Effector CD8-positive, alpha-beta T cell (primary cell): Measurements from ENCODE around the gene OR10G2.
"Not testable (repeated sequence)": the region's sequence is repeated elsewhere in the genome, so short reads cannot be mapped to it uniquely, and the experiment has no call there.

ENCODE experiments used
- DNase-seq: peaks from one replicate; lab custom pipeline; 2025; lab: John Stamatoyannopoulos, UW
- total RNA-seq, 4 experiments: gene quantifications; one replicate each; lab custom pipeline; 2026; lab: John Stamatoyannopoulos, UW

Gene OR10G2, protein sequence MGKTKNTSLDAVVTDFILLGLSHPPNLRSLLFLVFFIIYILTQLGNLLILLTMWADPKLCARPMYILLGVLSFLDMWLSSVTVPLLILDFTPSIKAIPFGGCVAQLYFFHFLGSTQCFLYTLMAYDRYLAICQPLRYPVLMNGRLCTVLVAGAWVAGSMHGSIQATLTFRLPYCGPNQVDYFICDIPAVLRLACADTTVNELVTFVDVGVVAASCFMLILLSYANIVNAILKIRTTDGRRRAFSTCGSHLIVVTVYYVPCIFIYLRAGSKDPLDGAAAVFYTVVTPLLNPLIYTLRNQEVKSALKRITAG
- 0 reads per million in 4 experiments for total RNA-seq

DNA sequence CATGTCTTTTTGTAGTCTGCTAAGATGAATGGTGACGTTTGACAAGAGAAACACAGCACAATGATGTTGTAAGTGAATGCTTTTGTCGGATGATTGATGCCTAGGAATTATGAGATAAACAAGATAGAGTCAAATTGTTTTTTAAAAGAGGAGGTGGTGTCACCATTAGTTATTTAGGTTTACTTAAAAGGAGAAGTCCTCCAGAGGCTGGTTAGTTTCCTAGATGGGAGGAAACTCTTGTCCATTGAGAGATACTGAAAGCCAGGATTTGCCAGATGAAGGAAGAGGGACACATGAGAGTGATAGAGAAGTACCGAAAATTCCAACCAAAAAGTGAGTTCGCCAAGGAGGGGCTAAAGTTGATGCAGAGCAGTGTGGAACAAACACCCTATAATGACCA is at the start of gene OR10G2:
TSS of gene OR10G2 (minus strand) at position 101 of the 400 bp plus-strand sequence. CDS start at position 3, 98 bp downstream.
- no peak for DNase-seq

DNA sequence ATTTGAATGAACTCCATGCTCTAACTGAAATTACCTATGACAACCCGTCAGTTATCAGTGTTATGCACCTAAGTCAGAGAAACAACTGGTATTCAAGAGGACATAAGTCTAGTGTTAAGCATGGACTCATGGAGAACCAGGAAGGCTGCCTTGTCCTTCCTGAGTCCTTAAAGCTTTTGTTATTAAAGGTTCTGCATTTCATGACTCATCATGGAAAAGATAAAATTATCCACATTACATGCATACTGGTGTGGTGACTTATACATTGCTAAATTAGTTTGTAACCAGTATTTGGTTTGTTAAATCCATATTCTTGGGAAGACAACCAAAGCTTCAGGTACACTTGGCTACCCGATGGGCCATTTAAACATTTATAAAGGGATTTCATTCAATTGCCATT is 45.3 kb upstream of the OR10G2 start:
- DNase-seq = no peak

DNA sequence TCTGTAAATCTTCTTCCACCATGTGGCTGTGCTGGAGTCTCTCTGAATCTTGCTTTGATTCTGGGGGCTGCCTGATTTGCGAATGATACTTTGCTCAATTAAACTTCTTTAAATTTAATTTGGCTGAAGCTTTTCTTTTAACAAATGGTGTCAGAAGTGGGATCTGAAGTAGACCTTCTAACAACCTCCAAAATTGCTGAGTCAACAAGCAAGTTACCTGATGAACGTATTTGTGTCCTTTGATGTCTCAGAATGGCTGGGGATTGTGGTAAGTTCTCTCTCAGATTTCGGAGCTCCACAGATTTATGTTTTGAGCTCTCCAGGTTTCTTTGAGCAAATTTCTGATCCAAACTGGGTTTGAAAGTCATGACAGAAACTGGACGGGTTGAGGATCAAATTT is 40.8 kb upstream of the OR10G2 start:
- DNase-seq = no peak

DNA sequence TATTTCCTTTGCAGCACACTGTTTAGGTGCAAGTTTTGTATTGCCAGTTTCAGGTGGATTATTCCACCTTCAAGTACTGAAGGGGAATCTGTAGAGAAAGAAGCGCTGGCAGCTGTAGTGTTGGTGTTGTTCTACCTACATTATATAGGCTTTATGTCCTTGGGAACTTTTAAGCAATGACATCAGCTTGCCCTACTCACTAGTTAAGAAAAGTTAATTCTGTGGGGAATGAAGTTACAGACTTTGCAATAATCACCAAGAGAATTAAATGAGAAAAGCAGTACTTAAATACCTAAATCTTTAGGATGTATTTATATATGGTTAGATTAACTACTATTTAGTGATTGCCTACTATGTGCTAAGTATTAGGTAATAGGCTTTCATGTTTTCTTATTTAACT is 39.0 kb upstream of the OR10G2 start, which contains the start of gene OR4E1:
TSS of gene OR4E1 (minus strand) at position 101 of the 400 bp plus-strand sequence. CDS start 2,883 bp downstream, outside the sequence.
- no peak for DNase-seq

DNA sequence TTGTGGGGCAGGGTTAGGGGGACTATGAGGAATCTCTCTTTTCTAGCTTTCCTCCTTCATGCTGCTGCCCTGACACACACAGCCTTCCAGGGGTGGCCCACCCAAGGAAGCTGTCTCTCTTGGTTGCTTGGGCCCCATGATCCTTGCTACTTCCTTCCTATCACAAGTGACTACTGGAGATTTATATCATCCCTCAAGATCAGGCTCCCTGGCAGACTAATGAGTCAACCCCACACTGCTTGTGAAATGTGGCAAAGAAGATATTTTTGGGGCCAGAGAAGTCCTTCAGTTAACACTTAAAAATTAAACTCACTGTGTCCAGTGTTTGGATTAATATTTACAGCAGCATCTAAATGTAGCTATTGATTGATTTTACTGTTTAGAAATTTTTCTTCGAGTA is 37.4 kb upstream of the OR10G2 start:
- no peak for DNase-seq

DNA sequence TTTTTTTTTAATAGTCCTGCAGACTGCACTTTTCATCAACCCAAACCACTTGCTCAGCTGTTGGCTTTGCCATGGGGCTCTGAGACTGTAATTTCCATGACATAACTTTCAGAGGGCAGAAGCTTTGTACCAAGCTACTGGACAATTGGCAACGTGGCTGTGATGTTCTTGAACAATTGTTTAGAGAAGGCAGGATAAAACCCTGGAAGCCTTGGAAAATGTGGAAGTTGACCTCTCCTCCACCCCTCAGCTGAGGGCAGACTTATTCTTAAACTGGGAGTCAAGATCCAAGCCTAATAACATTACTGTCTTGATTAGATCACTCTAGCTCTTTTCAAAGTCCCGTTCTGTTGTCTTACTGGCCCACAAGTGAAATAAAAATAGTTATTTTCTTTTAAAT is 36.6 kb upstream of the OR10G2 start:
- no peak for DNase-seq

DNA sequence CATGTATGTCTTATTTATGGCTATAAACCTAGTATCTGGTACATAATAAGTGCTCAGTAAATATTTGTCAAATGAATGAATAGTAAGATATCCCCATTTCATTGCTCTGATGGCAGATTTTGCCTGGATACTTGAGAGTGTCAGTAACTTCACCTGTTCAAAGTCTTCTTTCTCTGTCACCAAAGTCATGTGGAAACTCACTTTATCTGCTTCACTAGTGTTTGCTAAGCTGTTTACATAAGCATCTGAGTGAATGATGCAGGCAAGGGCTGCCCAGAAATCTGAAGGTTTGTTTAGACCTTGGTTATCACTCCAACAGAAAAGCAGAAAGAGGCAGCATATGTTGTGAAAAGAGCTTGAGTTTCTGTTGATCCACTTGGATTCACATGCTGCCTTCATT is 34.5 kb upstream of the OR10G2 start:
- no peak for DNase-seq

DNA sequence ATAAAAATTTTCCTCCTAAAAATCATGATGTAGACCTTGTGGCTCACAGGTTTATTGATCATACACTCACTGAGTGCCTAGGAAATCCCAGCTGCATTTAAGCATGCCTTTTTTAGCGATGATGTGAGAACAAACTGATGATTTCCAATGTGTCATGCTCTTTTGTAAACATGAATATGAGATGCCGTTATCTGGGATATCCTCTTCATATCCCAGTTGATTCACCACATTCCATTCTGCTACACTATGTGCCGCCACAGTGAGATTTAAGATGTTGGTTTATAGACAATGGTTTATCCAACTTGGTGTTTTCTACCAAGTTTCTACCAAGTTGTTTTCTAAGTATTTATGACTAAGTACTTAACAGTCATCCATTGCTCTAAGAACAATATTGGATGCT is 33.6 kb upstream of the OR10G2 start:
- DNase-seq = no peak

DNA sequence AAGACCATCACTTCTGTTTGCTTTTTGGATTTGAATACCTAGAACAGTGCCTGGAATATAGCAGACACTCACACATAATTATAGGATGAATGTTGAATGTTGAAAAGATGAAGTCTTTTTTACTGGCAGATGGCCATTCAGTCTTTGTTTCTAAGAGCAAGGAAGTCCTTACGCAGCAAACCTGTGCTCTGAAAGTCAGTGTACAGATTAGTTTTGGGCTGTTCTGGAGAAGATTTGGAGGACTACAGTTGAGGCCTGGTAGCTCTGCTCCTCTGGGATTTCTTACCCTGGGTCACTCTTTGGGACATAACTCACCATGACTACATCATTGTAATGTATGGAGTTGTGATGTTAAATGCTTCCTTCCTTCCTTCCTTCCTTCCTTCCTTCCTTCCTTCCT is 22.2 kb upstream of the OR10G2 start:
- DNase-seq = no peak

DNA sequence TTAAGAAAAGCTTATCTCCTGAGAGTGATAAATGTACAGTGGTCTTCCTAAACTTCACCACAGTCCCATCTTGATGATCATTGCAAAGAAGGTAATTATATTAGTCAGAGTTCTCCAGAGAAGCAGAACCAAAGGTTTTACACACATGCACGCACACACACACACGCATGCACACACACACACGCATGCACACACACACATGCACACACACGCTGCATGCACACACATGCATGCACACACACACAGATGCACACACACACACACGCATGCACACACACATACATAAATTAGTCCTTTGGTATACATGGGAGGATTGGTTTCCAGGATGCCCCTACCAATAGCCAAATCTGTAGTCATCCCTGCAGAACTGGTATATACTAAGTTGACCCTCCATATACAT is 19.5 kb upstream of the OR10G2 start:
- DNase-seq = no peak

DNA sequence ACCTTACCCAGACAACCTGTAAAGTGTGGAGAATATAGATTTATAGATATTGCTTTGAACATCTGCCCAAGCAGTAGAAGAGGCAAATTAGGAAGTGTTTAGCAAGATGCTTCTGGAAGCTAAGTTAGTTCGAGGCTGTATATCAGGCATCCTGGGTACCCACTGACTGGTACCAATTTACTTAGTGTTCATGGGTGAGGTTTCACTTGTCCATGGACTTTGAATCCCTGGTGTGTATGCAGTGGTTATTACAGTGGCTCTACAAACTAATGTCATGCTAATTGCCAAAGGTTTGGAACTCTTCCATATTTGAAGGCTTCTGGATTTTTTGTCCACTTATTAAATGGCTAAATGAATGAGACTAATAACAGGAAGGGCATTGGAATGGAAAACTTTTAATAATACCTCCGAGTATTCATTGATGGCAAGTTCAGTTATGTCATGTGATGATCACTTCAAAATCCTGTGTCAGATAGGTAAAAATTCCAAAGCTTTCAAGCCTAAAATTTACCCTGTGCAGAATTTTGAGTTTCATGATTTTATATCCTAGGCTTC is 18.7 kb upstream of the OR10G2 start, which contains the start of gene OR4E2:
TSS of gene OR4E2 (plus strand) at position 505 of the 555 bp plus-strand sequence. CDS start 11,248 bp downstream, outside the sequence.
- no peak for DNase-seq

DNA sequence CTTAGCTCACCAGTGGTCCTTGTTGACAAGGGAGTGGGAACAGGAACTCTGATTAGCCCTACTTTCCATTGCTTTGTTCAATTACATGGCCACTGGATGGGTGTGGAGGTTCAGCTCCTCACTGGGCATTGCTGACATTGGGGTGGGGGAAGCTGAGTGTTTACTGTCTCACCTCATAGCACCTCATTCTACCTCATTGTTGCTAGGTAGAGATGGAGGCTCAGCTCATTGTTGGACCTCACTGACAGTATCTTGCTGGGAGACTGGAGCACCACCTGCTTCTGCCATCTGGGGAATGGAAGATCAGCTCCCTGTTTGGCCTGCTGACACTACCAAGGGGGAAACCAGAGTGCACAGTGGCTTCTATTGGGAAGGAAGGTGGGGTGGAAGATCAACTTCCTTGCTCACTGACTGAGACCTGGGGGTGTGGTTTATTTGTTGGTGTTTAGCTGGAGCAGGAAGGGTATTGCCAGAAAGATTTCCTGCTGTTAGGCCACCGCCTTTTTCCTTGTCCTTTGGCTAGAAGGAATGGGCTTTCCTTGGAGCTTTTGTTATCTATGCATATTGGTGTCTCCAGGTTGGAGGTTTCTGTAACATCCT is 17.6 kb upstream of the OR10G2 start:
- DNase-seq = no peak

DNA sequence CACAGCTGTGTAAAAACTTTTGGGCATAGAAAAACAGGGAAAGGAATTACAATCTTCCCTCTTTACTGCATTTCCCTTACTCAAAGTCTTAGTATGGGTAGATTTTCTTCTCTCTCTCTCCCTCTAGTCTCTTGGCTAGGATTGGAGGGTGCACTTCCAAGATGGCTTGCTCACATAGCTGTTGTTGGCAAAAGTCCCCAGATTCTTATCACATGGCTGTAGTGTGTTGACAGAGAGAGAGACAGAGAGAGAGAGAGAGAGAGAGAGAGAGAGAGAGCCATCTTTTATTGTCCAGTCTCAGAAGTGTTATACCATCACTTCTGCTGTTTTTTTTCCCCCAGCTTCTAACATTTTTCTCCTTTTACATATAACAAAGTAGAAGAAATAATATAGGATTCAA is 12.6 kb upstream of the OR10G2 start:
- DNase-seq = no peak

DNA sequence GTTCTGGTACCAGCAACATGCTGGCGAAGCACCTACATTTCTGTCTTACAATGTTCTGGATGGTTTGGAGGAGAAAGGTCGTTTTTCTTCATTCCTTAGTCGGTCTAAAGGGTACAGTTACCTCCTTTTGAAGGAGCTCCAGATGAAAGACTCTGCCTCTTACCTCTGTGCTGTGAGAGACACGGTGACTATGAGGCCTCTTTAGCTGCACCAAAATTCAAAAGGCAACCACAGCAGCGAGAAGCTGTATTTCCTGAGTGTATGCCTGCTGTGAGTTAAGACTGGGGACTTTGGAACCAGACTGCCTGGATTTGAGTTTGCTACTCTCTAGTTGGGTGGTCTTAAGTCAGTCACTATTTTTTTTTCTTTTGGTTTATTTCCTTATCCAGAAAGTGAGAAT is 8.7 kb upstream of the OR10G2 start:
- no peak for DNase-seq

DNA sequence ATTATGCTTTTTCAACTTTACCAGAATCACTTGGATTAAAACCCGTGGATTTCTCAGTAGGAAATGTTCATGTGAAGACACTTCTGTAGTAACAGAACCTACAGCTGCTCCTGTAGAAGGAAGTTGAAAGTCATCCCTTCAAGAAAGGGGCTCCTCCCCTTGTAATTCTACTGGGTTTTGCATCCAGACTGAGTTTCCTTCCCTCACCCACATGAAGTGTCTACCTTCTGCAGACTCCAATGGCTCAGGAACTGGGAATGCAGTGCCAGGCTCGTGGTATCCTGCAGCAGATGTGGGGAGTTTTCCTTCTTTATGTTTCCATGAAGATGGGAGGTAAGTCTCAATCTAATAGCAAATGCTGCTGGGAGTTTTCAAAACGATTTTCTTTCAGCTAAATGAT is 7.9 kb upstream of the OR10G2 start:
- DNase-seq = no peak

DNA sequence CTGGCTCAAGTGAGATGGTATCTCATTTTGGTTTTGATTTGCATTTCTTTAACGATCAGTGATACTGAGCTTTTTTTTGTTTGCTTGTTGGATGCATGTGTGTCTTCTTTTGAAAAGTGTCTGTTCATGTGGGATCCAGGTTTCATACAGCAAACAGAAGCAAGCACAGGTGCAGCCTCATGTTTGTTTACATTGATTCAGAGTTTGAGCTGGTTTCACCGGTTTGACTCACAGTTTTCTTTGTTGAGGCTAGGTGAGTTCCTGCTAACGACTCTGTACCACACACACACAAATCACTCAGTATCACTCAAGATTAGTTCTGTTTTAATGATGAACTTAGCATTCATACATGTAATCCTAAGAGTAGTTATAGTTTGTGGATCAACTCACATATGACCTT is 3.7 kb downstream of the OR10G2 start:
- DNase-seq = no peak

DNA sequence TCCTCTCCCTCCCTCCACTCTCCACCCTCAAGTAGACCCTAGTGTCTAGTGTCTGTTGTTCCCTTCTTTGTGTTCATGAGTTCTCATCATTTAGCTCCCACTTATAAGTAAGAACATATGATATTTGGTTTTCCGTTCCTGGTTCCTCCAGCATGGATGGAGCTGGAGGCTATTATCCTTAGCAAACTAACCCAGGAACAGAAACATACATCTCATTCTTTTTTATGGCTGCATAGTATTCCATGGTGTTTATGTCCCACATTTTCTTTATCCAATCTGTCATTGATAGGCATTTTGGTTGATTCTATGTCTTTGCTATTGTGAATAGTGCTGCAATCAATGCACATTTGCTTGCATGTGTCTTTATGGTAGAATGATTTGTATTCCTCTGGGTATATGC is 4.2 kb downstream of the OR10G2 start:
- not testable (repeated sequence) for DNase-seq

DNA sequence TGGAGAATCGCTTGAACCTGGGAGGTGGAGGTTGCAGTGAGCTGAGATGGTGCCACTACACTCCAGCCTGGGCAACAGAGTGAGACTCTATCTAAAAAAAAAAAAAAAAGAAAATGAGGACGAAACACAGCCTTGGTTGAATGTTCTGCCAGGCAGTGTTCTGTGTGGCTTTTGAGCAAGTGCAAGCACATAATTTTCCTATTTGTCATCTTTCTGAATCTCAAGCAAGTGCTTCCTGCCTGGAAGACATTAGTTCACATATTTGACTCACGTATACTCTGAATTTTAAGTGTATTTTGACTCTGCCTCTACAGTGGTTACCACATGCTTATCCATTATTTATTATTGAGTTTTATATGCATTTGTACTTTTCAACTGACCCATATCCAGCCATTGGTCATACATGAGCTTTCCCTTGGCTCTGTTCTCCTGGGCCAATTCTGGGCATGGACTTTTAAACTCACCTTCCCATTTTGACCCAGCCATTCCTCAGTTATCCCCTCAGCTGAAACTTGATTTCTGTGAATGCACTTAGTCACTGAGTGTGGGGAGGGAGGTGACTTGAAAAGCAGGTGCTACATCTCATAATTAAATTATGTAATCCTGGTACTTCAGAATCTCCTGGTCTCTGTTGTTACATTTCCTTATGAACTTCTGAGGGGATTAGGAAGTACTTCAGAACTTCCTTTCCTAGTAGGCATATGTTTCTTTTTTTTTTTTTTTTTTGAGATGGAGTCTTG is 8.1 kb downstream of the OR10G2 start:
- no peak for DNase-seq

DNA sequence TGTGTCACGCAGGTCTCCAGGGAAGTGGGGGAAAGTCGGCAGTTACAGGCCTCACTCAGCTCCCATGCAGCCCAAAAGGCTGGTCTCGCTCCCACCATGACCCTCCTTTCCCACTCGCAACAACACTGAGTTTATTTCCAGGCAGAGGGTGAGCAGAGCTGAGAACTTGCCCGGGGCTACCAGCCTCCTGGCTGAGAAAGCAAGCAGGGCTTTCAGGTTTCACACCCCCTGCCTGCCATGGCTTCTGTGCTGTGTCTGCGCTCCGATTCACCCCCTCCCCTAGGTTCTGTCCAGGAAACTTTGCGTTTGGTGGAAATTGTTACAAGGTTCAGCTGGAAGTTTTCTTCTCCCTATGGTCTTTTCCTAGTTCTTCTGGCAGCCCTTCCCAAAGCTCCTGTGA is 17.1 kb downstream of the OR10G2 start:
- DNase-seq = no peak

DNA sequence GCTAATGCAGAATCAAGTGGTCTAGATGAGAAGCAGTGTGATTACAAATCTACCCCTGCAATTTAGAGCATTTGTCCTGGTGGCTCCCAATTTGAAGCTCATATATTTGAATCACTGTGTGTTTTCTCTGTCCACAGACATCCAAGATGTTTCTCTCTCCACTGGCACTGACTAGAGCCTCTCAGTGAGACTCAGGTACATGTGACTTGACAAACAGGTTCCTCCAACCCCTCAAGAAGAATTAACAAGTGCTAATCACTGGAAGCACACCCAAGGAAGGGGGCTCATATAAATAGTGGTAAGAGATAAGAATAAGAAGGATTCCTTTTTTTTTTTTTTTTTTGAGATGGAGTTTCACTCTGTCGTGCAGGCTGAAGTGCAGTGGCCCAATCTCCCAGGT is 20.5 kb downstream of the OR10G2 start:
- DNase-seq = no peak

DNA sequence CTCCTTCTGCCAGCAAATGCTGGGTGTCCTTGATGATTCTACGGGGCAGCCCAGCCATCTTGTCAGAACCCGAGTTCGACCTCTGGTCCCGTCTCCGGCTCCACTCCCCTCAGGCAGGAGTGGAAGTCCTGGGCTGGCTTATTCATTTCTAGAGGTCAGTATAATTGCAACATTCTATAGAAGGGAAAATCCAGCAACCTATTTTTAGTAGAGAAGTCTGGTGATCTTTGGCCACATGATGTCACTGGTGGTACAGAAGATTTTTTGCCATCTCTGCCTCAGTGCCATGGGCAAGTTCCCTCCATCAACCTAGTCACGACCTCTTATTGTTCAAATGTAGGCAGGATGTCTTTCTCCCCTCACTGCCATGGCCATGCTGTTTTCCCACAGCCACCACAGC is 22.4 kb downstream of the OR10G2 start:
- DNase-seq = no peak

DNA sequence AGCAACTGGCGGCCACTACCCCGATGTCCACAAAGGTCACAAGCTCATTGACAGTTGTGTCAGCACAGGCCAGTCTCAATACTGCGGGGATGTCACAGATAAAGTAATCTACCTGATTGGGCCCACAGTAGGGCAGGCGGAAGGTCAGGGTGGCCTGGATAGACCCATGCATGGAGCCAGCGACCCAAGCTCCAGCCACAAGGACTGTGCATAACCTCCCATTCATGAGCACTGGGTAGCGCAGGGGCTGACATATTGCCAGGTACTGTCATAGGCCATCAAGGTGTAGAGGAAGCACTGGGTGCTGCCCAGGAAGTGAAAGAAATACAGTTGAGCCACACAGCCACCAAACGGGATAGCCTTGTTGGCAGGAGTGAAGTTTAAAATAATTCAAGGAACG is 32.6 kb downstream of the OR10G2 start:
- not testable (repeated sequence) for DNase-seq

DNA sequence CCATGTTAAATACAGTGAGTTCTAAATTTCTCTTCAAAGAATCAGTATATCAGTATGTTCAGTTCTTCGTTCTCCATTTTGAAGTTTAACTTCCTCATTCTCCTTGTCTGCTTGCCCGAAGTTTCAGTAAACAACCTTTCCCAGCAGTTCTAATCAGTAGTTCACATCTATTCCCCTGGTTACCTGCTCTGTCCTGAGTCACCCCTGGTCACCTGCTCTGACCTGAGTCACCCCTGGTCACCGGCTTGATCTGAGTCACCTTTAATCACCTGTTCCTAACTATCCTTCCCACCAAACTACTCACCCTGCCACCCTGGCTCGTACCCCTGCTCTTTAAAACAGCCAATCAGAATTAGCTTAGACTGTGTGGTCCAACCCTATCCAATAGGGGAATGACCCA is 45.4 kb downstream of the OR10G2 start:
- no peak for DNase-seq
